Stimulated activated CD4-positive, alpha-beta T cell treated with anti-CD3 and anti-CD28 coated beads, Interleukin-2, amount 100 ng/mL, for 48 hours (primary cell): ENCODE results near the gene HEBP1.

ENCODE experiments used
- DNase-seq, 2 donors: peaks; one replicate each; pipeline ENCODE4 v3.0.0-alpha.2; 2020

The HEBP1 gene

DNA sequence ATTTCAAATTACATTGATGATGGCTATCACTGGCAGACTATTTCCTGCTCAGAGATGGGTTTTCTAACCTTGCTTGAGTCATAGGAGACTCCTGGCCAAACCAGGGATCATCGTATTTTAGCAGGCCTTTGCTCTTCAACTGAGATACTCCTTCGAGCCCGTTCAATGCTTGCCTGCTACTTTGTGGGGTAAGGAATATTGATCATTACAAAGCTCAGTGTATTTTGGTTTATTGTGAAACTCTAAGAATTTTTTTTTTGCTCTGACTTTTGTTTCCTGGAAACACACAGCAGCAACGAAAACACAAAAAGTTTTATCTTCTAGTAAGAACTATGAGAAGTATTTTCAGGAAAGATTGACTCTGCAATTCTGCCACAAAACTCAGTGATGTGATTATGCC lies 52.2 kb downstream of the HEBP1 start:
- DNase-seq = no peak

- DNase-seq = no peak
These were observed 53.2 kb downstream of the HEBP1 start for GRCh38 chr12:12946686-12947355.

- no peak for DNase-seq
These were observed 54.5 kb downstream of the HEBP1 start for GRCh38 chr12:12945591-12945990.

DNA sequence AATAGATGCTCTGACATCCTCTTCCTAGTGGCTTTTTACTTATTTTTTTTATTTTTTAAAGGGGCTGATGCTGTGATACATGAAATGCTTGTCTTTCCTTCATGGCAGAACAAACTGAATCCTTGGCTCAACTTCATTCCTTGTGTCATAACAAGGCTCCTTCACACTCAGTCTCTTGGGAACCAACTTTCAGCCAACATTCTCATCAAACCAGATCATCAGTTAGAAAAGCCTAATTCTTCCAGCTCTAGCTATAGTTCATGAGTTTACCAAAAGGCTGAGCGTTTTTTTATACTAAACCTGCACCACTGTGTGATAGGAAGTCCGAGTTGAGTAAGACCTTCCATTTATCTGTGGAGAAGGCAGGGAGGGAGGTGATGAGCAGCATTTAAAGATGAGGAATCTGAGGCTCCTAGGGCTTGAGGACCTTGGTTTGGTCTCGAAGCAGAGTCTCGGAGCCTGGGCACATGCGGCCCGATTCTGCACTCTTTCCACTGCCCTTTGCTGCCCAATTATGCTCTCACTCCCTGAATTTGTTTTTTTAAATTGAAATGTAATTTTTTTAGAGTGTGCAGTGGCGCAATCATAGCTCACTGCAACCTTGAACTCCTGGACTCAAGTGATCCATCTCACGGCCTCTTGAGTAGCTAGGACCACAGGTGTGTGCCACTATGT lies 56.3 kb downstream of the HEBP1 start:
- no peak for DNase-seq

GRCh38 chr12:12941450-12942350 lies 58.4 kb downstream of the HEBP1 start:
- no peak for DNase-seq

GRCh38 chr12:12939888-12940287 lies 60.2 kb downstream of the HEBP1 start:
- no peak for DNase-seq

DNA sequence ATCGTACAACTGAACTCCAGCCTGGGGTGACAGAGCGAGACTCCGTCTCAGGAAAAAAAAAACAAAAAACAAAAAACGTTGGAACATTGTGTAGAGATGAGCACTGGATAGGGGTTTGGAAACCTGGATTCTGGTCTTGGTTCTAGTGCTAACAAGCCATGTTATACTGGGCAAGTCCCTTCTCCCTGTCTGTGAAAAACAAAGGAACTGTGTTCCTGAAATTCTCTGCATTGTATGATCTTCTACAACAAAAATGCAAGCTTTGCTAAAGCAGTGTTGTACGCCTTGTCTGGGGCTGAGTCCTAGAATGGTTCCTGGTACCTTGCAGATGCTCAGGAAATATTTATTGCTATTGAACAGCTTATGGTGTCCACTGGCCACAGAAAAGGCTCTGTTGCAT lies 61.5 kb downstream of the HEBP1 start:
- no peak for DNase-seq

GRCh38 chr12:12936983-12937491 lies 63.0 kb downstream of the HEBP1 start:
- no peak for DNase-seq

- no peak for DNase-seq
These were observed 65.5 kb downstream of the HEBP1 start for GRCh38 chr12:12934556-12934955.

GRCh38 chr12:12933742-12934141 lies 66.3 kb downstream of the HEBP1 start:
- DNase-seq = no peak

GRCh38 chr12:12930633-12931219 lies 69.3 kb downstream of the HEBP1 start:
- DNase-seq = no peak

GRCh38 chr12:12929696-12930095 lies 70.4 kb downstream of the HEBP1 start:
- DNase-seq = no peak

GRCh38 chr12:12927211-12928079 lies 72.6 kb downstream of the HEBP1 start:
- DNase-seq = peak; percentile 18 to 35

- no peak for DNase-seq
These were observed 73.4 kb downstream of the HEBP1 start for GRCh38 chr12:12926571-12927071.

GRCh38 chr12:12925388-12925787 lies 74.7 kb downstream of the HEBP1 start:
- no peak for DNase-seq
